HL-60 (cell line): ENCODE results near the gene RBM10.

Source experiments
- GABPA ChIP-seq: IDR thresholded peaks from 2 replicates; pipeline ENCODE4 v1.6.1; 2012; ENCODE audit warnings: low read depth
- POLR2AphosphoS5 ChIP-seq: IDR thresholded peaks from 2 replicates; pipeline ENCODE4 v1.6.1; 2012; ENCODE audit warnings: low read depth
- SPI1 ChIP-seq: IDR thresholded peaks from 2 replicates; pipeline ENCODE4 v1.6.1; 2012; ENCODE audit warnings: low read depth, mild to moderate bottlenecking, borderline replicate concordance
- TF ChIP-seq, protein P1 (sequence below): IDR thresholded peaks from one replicate; pipeline ENCODE4 v1.5.1; 2011; ENCODE audit warnings: low read length, control low read depth, inconsistent platforms; ENCODE audit not compliant: insufficient read depth
- TF ChIP-seq, protein P2 (sequence below): IDR thresholded peaks from 2 replicates; pipeline ENCODE4 v1.6.1; 2012; ENCODE audit warnings: low read depth; ENCODE audit not compliant: insufficient replicate concordance

DNA sequence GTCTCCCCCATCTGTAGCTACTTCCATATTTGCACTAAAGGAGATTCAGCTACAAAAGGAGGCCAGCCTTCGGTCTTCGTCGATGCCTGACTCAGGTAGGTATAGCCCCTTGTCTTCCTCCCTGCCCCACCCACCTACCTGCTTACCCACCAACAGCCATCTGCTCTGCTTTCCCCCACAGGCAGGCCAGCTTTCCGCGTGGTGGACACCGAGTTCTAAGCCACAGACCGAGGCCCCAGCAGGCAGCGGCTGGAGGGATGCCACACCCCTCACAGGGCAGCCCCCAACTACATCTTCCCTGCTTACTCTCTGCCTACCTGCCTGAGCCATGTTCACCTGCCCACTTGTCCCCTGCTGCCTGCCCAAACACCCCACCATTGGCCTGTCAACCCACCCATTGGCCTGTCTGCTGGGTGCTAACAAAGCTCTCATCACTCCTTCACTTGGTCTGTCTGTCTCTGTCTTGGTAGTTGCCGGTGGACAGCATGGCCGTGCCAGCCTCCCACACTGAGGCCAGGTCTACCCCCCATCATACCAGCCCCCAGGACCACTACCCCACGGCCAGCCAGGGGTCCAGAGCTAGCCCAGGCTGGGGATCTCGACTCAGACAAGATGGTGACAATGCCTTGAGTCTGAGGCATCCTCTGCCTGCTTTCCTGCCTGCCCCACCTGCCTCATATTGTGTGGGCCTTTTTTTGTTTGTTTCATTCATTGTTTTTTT is 83.7 kb downstream of the RBM10 start:
- TF ChIP-seq GABPA = no peak
- TF ChIP-seq POLR2AphosphoS5 = no peak
- TF ChIP-seq, protein P1, sequence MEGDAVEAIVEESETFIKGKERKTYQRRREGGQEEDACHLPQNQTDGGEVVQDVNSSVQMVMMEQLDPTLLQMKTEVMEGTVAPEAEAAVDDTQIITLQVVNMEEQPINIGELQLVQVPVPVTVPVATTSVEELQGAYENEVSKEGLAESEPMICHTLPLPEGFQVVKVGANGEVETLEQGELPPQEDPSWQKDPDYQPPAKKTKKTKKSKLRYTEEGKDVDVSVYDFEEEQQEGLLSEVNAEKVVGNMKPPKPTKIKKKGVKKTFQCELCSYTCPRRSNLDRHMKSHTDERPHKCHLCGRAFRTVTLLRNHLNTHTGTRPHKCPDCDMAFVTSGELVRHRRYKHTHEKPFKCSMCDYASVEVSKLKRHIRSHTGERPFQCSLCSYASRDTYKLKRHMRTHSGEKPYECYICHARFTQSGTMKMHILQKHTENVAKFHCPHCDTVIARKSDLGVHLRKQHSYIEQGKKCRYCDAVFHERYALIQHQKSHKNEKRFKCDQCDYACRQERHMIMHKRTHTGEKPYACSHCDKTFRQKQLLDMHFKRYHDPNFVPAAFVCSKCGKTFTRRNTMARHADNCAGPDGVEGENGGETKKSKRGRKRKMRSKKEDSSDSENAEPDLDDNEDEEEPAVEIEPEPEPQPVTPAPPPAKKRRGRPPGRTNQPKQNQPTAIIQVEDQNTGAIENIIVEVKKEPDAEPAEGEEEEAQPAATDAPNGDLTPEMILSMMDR = no peak
- TF ChIP-seq, protein P2, sequence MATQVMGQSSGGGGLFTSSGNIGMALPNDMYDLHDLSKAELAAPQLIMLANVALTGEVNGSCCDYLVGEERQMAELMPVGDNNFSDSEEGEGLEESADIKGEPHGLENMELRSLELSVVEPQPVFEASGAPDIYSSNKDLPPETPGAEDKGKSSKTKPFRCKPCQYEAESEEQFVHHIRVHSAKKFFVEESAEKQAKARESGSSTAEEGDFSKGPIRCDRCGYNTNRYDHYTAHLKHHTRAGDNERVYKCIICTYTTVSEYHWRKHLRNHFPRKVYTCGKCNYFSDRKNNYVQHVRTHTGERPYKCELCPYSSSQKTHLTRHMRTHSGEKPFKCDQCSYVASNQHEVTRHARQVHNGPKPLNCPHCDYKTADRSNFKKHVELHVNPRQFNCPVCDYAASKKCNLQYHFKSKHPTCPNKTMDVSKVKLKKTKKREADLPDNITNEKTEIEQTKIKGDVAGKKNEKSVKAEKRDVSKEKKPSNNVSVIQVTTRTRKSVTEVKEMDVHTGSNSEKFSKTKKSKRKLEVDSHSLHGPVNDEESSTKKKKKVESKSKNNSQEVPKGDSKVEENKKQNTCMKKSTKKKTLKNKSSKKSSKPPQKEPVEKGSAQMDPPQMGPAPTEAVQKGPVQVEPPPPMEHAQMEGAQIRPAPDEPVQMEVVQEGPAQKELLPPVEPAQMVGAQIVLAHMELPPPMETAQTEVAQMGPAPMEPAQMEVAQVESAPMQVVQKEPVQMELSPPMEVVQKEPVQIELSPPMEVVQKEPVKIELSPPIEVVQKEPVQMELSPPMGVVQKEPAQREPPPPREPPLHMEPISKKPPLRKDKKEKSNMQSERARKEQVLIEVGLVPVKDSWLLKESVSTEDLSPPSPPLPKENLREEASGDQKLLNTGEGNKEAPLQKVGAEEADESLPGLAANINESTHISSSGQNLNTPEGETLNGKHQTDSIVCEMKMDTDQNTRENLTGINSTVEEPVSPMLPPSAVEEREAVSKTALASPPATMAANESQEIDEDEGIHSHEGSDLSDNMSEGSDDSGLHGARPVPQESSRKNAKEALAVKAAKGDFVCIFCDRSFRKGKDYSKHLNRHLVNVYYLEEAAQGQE = no peak
- no peak for TF ChIP-seq SPI1
